Liver (tissue), 9 donors: ENCODE data around the gene ARHGAP23. TPM values are rescaled to one million over a fixed set of nuclear protein-coding genes. Genes with fewer than 3 reads are reported as not detected.

Experiments
- DNase-seq: peaks from one replicate; pipeline ENCODE4 v3.0.0-alpha.2; 2017; ENCODE audit warnings: low spot score
- H3K27ac ChIP-seq, 2 donors: one replicate each; pipeline ENCODE4 v1.7.0; 2013; ENCODE audit warnings: inconsistent platforms in 2 of 2, low read length in 2 of 2, control low read depth in 1 of 2, low read depth in 1 of 2, mild to moderate bottlenecking in 1 of 2
- H3K27me3 ChIP-seq, 4 donors: one replicate each; pipeline versions ENCODE4 v1.6.1 to v1.7.0; 2013; ENCODE audit warnings: low read length in 3 of 4, inconsistent platforms in 1 of 4, mild to moderate bottlenecking in 1 of 4, moderate library complexity in 1 of 4; ENCODE audit not compliant: control insufficient read depth in 4 of 4, insufficient read depth in 4 of 4
- H3K36me3 ChIP-seq, 4 donors: one replicate each; pipeline versions ENCODE4 v1.6.1 to v1.7.0; 2013; ENCODE audit warnings: low read length in 3 of 4, mild to moderate bottlenecking in 3 of 4, low read depth in 1 of 4, moderate library complexity in 1 of 4; ENCODE audit not compliant: control insufficient read depth in 4 of 4, insufficient read depth in 3 of 4
- H3K4me1 ChIP-seq, 4 donors: one replicate each; pipeline versions ENCODE4 v1.6.1 to v1.7.0; 2013; ENCODE audit warnings: low read length in 3 of 4, mild to moderate bottlenecking in 3 of 4, moderate library complexity in 1 of 4; ENCODE audit not compliant: control insufficient read depth in 4 of 4, insufficient read depth in 4 of 4
- H3K4me3 ChIP-seq, 3 donors: one replicate each; pipeline versions ENCODE4 v1.6.1 to v1.7.0; 2013; ENCODE audit warnings: low read length in 3 of 3, control low read depth in 1 of 3, low read depth in 1 of 3, mild to moderate bottlenecking in 1 of 3
- H3K9ac ChIP-seq, 2 donors: one replicate each; pipeline ENCODE4 v1.7.0; 2013; ENCODE audit warnings: low read length in 2 of 2, mild to moderate bottlenecking in 2 of 2, moderate library complexity in 2 of 2, control low read depth in 1 of 2, low read depth in 1 of 2
- H3K9me3 ChIP-seq, 4 donors: one replicate each; pipeline versions ENCODE4 v1.6.1 to v1.7.0; 2013; ENCODE audit warnings: low read length in 3 of 4; ENCODE audit not compliant: control insufficient read depth in 4 of 4
- EGR1 ChIP-seq, 2 donors: IDR thresholded peaks; 2 replicates each; pipeline ENCODE4 v1.6.1; 2016 to 2018; ENCODE audit warnings: antibody characterized with exemption in 2 of 2, low read depth in 2 of 2
- FOXA1 ChIP-seq: IDR thresholded peaks from 2 replicates; pipeline ENCODE4 v1.6.1; 2016; ENCODE audit warnings: antibody characterized with exemption
- FOXA2 ChIP-seq: IDR thresholded peaks from 2 replicates; pipeline ENCODE4 v1.6.1; 2016; ENCODE audit warnings: antibody characterized with exemption
- GABPA ChIP-seq, 2 donors: IDR thresholded peaks in 1 of 2; conservative IDR thresholded peaks in 1 of 2; 2 replicates each; pipeline ENCODE4 v1.6.1; 2016; ENCODE audit warnings: antibody characterized with exemption in 2 of 2, mild to moderate bottlenecking in 1 of 2, moderate library complexity in 1 of 2
- HNF4A ChIP-seq, 2 donors: conservative IDR thresholded peaks; 2 replicates each; pipeline ENCODE4 v1.6.1; 2016; ENCODE audit warnings: antibody characterized with exemption in 2 of 2, mild to moderate bottlenecking in 2 of 2
- HNF4G ChIP-seq: IDR thresholded peaks from 2 replicates; pipeline ENCODE4 v1.6.1; 2016; ENCODE audit warnings: antibody characterized with exemption
- JUND ChIP-seq, 2 donors: IDR thresholded peaks; 2 replicates each; pipeline ENCODE4 v1.6.1; 2016; ENCODE audit warnings: antibody characterized with exemption in 2 of 2
- NR2F2 ChIP-seq: IDR thresholded peaks from 2 replicates; pipeline ENCODE4 v1.6.1; 2016; ENCODE audit warnings: antibody characterized with exemption
- RAD21 ChIP-seq, 2 donors: IDR thresholded peaks; 2 replicates each; pipeline ENCODE4 v1.6.1; 2016; ENCODE audit warnings: antibody characterized with exemption in 2 of 2, mild to moderate bottlenecking in 2 of 2
- RXRA ChIP-seq, 2 donors: IDR thresholded peaks; 2 replicates each; pipeline ENCODE4 v1.6.1; 2017 to 2018; ENCODE audit warnings: antibody characterized with exemption in 2 of 2, mild to moderate bottlenecking in 1 of 2
- SP1 ChIP-seq: IDR thresholded peaks from 2 replicates; pipeline ENCODE4 v1.6.1; 2018; ENCODE audit warnings: antibody characterized with exemption, mild to moderate bottlenecking
- TAF1 ChIP-seq: conservative IDR thresholded peaks from 2 replicates; pipeline ENCODE4 v1.6.1; 2016; ENCODE audit warnings: antibody characterized with exemption, mild to moderate bottlenecking
- YY1 ChIP-seq: IDR thresholded peaks from 2 replicates; pipeline ENCODE4 v1.6.1; 2016; ENCODE audit warnings: antibody characterized with exemption, mild to moderate bottlenecking
- WGBS: extraction: QIAGEN DNeasy Blood & Tissue Kit; methylation state at CpG from one replicate; pipeline ENCODE4 v1.1.7; 2013; 5-methylcytosine and 5-hydroxymethylcytosine counted together
- polyA plus RNA-seq, 2 donors: library from polyadenylated mRNA; stranded (reverse) in 1 of 2; unstranded in 1 of 2; fragments of 200-250 nt in 1 of 2; fragments of >200 nt in 1 of 2; fragmentation: Nextera tagmentation in 1 of 2; extraction: Ambion mirVana in 1 of 2; gene quantifications; one replicate each; pipeline versions ENCODE4 v1.2.1 to v1.2.3, GENCODE V29; 2013 to 2015
- total RNA-seq, 2 donors: library from RNA; depleted of rRNA; stranded (reverse); fragments of >200 nt; gene quantifications; one replicate each; pipeline ENCODE4 v1.2.3, GENCODE V29; 2014
- TF ChIP-seq, protein P1 (sequence below): IDR thresholded peaks from 2 replicates; pipeline ENCODE4 v1.6.1; 2016; ENCODE audit warnings: antibody characterized with exemption
- TF ChIP-seq, protein P2 (sequence below): fragments of 150-350 bp; IDR thresholded peaks from 2 replicates; pipeline ENCODE4 v1.5.1; 2017; ENCODE audit warnings: improper control_type of control experiment, low read depth, low read length; ENCODE audit not compliant: missing input control
- TF ChIP-seq, protein P3 (sequence below): IDR thresholded peaks from 2 replicates; pipeline ENCODE4 v1.6.1; 2016; ENCODE audit warnings: antibody characterized with exemption, mild to moderate bottlenecking
- TF ChIP-seq, protein P4 (sequence below): IDR thresholded peaks from 2 replicates; pipeline ENCODE4 v1.6.1; 2016; ENCODE audit warnings: antibody characterized with exemption
- donor health status: healthy.
- donor health status: healthy.
- donor health status: healthy.
- donor health status: healthy.
- donor health status: healthy.

ARHGAP23 gene
- total and polyA plus RNA-seq, 4 donors, result 0.28 to 31.8 (median 4.6) TPM

DNA sequence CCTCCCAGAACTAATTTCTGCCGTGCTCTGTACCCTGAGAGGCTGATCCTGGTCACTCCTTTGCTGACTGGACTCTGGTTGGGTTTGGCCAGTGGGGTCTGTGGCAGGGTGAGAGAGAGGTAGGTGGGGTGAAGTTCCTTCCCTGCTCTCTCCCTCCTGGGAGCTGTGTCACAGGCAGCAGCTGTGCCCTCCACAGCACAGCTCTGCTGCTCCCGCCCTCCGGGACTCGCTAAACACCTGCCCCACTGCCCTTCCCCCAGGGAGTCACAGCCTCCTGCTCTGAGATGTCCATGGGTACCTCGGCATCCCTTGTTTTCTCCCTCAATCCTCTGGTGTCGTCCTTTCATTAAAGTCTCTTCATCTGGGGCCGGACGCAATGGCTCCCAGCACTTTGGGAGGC lies 111.1 kb downstream of the ARHGAP23 start:
- 89% methylated on average over 8 of the region's 8 CpGs for WGBS
- no peaks in the 10 kb centered on the region for H3K36me3 ChIP-seq
- H3K27me3 ChIP-seq, result no peaks in the 10 kb centered on the region
- peaks cover 0 to 7% (median 0%) of the 10 kb centered on the region in 4 donors for H3K4me1 ChIP-seq
- no peaks in the 10 kb centered on the region for H3K9me3 ChIP-seq
- TF ChIP-seq JUND (IDR thresholded peaks at IDR 0.05), result no peak
- TF ChIP-seq NR2F2, result no peak
- TF ChIP-seq, protein P1, sequence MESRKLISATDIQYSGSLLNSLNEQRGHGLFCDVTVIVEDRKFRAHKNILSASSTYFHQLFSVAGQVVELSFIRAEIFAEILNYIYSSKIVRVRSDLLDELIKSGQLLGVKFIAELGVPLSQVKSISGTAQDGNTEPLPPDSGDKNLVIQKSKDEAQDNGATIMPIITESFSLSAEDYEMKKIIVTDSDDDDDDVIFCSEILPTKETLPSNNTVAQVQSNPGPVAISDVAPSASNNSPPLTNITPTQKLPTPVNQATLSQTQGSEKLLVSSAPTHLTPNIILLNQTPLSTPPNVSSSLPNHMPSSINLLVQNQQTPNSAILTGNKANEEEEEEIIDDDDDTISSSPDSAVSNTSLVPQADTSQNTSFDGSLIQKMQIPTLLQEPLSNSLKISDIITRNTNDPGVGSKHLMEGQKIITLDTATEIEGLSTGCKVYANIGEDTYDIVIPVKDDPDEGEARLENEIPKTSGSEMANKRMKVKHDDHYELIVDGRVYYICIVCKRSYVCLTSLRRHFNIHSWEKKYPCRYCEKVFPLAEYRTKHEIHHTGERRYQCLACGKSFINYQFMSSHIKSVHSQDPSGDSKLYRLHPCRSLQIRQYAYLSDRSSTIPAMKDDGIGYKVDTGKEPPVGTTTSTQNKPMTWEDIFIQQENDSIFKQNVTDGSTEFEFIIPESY, result no peak
- no peak for TF ChIP-seq HNF4G
- no peak for TF ChIP-seq FOXA2
- TF ChIP-seq GABPA (IDR thresholded peaks at IDR 0.05 in 1 of 2, conservative IDR thresholded peaks at IDR 0.05 in 1 of 2), result no peak
- no peak for TF ChIP-seq HNF4A (conservative IDR thresholded peaks at IDR 0.05)
- TF ChIP-seq TAF1, result no peak
- TF ChIP-seq, protein P2, sequence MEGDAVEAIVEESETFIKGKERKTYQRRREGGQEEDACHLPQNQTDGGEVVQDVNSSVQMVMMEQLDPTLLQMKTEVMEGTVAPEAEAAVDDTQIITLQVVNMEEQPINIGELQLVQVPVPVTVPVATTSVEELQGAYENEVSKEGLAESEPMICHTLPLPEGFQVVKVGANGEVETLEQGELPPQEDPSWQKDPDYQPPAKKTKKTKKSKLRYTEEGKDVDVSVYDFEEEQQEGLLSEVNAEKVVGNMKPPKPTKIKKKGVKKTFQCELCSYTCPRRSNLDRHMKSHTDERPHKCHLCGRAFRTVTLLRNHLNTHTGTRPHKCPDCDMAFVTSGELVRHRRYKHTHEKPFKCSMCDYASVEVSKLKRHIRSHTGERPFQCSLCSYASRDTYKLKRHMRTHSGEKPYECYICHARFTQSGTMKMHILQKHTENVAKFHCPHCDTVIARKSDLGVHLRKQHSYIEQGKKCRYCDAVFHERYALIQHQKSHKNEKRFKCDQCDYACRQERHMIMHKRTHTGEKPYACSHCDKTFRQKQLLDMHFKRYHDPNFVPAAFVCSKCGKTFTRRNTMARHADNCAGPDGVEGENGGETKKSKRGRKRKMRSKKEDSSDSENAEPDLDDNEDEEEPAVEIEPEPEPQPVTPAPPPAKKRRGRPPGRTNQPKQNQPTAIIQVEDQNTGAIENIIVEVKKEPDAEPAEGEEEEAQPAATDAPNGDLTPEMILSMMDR, result no peak
- no peak for TF ChIP-seq FOXA1
- TF ChIP-seq SP1, result no peak
- TF ChIP-seq RXRA (IDR thresholded peaks at IDR 0.05), result no peak
- TF ChIP-seq EGR1 (IDR thresholded peaks at IDR 0.05; ENCODE audit: low read depth in 2 of 2), result no peak
- no peak for DNase-seq
- H3K4me3 ChIP-seq, result no peak overlapping the region
- H3K9ac ChIP-seq, result no peak overlapping the region
- H3K27ac ChIP-seq, result no peak overlapping the region

DNA sequence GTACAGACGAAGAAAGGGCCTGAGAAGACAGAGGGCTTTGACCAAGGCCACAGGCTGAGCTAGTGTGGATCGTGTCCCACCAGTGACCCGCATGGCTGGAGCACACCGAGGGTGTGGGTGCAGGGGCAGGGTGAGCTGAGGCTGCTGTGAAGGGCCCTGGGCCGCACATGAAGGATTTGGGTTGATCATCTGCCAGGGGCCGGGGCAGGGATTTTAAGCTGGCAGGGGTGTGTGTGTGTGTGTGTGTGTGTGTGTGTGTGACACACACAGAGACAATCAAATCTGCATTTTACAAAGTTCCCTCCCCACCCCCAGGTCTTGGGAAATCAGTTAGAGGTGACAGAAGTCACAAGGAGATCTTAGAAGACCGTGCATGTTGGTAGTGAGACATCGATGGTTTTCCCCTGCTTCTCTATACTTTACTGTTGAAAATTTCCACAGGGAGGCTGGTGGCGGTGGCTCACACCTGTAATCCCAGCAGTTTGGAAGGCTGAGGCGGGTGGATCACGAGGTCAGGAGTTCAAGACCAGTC lies 112.3 kb downstream of the ARHGAP23 start:
- no peaks in the 10 kb centered on the region for H3K9me3 ChIP-seq

More for the DNA sequence above, 112.3 kb downstream of the ARHGAP23 start:
- no peak overlapping the region for H3K27ac ChIP-seq
- WGBS, result 88% methylated on average over 11 of the region's 11 CpGs
- no peaks in the 10 kb centered on the region for H3K27me3 ChIP-seq
- TF ChIP-seq RAD21 (IDR thresholded peaks at IDR 0.05) (no peak), FOXA2 (no peak), GABPA (IDR thresholded peaks at IDR 0.05 in 1 of 2, conservative IDR thresholded peaks at IDR 0.05 in 1 of 2) (no peak), JUND (IDR thresholded peaks at IDR 0.05) (no peak), RXRA (IDR thresholded peaks at IDR 0.05) (no peak), EGR1 (IDR thresholded peaks at IDR 0.05; ENCODE audit: low read depth in 2 of 2) (no peak), TAF1 (no peak), HNF4A (conservative IDR thresholded peaks at IDR 0.05) (no peak), NR2F2 (no peak), FOXA1 (no peak), HNF4G (no peak), YY1 (no peak)
- TF ChIP-seq, protein P2, result no peak
- TF ChIP-seq, protein P3, sequence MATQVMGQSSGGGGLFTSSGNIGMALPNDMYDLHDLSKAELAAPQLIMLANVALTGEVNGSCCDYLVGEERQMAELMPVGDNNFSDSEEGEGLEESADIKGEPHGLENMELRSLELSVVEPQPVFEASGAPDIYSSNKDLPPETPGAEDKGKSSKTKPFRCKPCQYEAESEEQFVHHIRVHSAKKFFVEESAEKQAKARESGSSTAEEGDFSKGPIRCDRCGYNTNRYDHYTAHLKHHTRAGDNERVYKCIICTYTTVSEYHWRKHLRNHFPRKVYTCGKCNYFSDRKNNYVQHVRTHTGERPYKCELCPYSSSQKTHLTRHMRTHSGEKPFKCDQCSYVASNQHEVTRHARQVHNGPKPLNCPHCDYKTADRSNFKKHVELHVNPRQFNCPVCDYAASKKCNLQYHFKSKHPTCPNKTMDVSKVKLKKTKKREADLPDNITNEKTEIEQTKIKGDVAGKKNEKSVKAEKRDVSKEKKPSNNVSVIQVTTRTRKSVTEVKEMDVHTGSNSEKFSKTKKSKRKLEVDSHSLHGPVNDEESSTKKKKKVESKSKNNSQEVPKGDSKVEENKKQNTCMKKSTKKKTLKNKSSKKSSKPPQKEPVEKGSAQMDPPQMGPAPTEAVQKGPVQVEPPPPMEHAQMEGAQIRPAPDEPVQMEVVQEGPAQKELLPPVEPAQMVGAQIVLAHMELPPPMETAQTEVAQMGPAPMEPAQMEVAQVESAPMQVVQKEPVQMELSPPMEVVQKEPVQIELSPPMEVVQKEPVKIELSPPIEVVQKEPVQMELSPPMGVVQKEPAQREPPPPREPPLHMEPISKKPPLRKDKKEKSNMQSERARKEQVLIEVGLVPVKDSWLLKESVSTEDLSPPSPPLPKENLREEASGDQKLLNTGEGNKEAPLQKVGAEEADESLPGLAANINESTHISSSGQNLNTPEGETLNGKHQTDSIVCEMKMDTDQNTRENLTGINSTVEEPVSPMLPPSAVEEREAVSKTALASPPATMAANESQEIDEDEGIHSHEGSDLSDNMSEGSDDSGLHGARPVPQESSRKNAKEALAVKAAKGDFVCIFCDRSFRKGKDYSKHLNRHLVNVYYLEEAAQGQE, result no peak
- TF ChIP-seq, protein P4, sequence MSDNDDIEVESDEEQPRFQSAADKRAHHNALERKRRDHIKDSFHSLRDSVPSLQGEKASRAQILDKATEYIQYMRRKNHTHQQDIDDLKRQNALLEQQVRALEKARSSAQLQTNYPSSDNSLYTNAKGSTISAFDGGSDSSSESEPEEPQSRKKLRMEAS, result no peak
- TF ChIP-seq, protein P1, result no peak
- DNase-seq, result no peak
- no peak overlapping the region for H3K9ac ChIP-seq
- H3K4me1 ChIP-seq, result peaks cover 0 to 7% (median 0%) of the 10 kb centered on the region in 4 donors
- H3K36me3 ChIP-seq, result peaks cover 0 to 2% (median 0%) of the 10 kb centered on the region in 4 donors
- H3K4me3 ChIP-seq, result no peak overlapping the region
